DND-41 (cell line): ENCODE data around the gene CPEB2.

Experiments used
- EZH2 ChIP-seq: IDR thresholded peaks from 3 replicates; pipeline ENCODE4 v1.6.1; 2012; ENCODE audit warnings: borderline replicate concordance, low read depth, mild to moderate bottlenecking, moderate library complexity, low read length, inconsistent platforms; ENCODE audit not compliant: severe bottlenecking
- TF ChIP-seq, protein P1 (sequence below): IDR thresholded peaks from 2 replicates; pipeline ENCODE4 v1.5.1; 2012; ENCODE audit warnings: borderline replicate concordance, low read length, moderate library complexity, mild to moderate bottlenecking; ENCODE audit not compliant: poor library complexity, severe bottlenecking; ENCODE audit errors: extremely low read depth

DNA sequence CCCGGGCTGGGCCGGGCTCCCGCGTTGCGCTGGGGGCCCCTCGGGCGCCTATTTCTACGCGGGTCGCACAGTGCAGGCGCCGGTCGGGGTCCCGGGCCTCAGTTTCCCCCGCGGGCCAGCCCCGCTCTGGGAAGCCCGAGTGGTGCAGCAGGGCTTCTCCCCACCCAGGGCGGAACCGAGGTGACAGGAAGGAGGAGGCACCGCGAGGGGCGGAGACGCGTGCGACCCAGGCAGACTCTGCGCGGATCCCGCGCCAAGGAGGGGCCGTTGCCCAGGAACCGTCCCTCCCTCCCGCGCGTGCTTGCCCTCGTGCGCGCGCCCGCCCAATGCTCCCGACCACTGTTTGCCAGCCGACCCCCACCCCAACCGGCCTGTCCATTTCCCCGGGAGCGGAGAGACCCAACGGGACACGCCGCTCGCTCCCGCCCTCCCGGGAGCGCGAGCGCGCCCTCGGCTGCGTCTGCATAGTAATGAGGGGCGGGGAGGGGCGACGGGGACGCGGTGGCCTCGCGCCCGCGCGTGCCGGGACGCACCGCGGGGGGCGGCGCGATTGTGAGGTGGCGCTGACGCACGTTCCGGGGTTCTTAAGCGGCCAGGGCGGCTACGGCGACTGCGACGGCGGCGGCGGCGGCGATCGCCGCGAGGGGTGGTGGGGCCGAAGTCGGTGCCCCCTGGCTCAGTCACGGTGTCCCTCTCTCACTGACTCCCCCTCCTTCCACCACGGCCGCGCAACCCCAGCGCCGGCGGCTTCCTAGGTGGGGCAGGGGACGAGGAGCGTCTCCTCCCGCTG is at the start of gene CPEB2:
- TF ChIP-seq, protein P1, sequence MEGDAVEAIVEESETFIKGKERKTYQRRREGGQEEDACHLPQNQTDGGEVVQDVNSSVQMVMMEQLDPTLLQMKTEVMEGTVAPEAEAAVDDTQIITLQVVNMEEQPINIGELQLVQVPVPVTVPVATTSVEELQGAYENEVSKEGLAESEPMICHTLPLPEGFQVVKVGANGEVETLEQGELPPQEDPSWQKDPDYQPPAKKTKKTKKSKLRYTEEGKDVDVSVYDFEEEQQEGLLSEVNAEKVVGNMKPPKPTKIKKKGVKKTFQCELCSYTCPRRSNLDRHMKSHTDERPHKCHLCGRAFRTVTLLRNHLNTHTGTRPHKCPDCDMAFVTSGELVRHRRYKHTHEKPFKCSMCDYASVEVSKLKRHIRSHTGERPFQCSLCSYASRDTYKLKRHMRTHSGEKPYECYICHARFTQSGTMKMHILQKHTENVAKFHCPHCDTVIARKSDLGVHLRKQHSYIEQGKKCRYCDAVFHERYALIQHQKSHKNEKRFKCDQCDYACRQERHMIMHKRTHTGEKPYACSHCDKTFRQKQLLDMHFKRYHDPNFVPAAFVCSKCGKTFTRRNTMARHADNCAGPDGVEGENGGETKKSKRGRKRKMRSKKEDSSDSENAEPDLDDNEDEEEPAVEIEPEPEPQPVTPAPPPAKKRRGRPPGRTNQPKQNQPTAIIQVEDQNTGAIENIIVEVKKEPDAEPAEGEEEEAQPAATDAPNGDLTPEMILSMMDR = no peak
- TF ChIP-seq EZH2 = no peak
